HCT116 (cell line): ENCODE results near the gene MIPEP. TPM values are rescaled to one million over a fixed set of nuclear protein-coding genes. Genes with fewer than 3 reads are reported as not detected.

Experiments used
- ATAC-seq: fragments of 200-7000 bp; cut with Tn5 transposase; 2 replicates; pipeline ENCODE4 v1.9.1; 2020; ENCODE audit warnings: mild to moderate bottlenecking, moderate library complexity
- BruUV-seq: library from RNA; stranded (reverse); fragments of 400-500 nt; replicated peaks from 2 replicates; lab custom pipeline; 2021; lab: Mats Ljungman, UMichigan
- CTCF ChIA-PET: fragments of 300-600 bp; sonication (Branson Sonifier 250); formaldehyde crosslinking; loops from one replicate; lab custom pipeline; 2021; ENCODE audit warnings: antibody characterized with exemption; lab: Charles Lee
- POLR2A ChIA-PET: fragments of 300-600, 350-600 bp; sonication (Branson Sonifier 250); formaldehyde crosslinking; loops from one replicate; lab custom pipeline; 2021; ENCODE audit warnings: antibody characterized with exemption; lab: Charles Lee
- RAD21 ChIA-PET, 2 experiments: fragments of 300-600 bp; sonication (Branson Sonifier 250); formaldehyde crosslinking; loops; one replicate each; lab custom pipeline; 2023; ENCODE audit warnings: low total read pairs in 2 of 2; ENCODE audit not compliant: uncharacterized antibody in 2 of 2, unreplicated experiment in 2 of 2, low non-redundant PET in 1 of 2; lab: Charles Lee
- DNase-seq: peaks from one replicate; pipeline ENCODE4 v3.0.0-alpha.2; 2010; ENCODE audit warnings: low read depth, low spot score
- H2AFZ ChIP-seq: fragments of 200-600 bp; shearing (Covaris generic), sonication (generic); 2 replicates; pipeline ENCODE4 v1.6.1; 2017; ENCODE audit warnings: low read depth, mixed run types, mixed read lengths, antibody characterized with exemption, low read length; ENCODE audit not compliant: poor library complexity, severe bottlenecking
- H3K27ac ChIP-seq: 2 replicates; pipeline ENCODE4 v1.5.1; 2012; ENCODE audit warnings: low read depth, low read length
- H3K27me3 ChIP-seq: fragments of 200-600 bp; sonication (generic); 2 replicates; pipeline ENCODE4 v1.6.1; 2016; ENCODE audit warnings: mixed run types, low read length, mixed read lengths; ENCODE audit not compliant: insufficient read depth
- H3K36me3 ChIP-seq, 2 experiments: fragments of 200-500 bp in 1 of 2; fragments of 200-600 bp in 1 of 2; sonication (Bioruptor generic) in 1 of 2; sonication (generic) in 1 of 2; 2 replicates each; pipeline versions ENCODE4 v1.5.1 to v1.6.1; 2014 to 2016; ENCODE audit warnings: low read length in 2 of 2, inconsistent platforms in 1 of 2, mixed read lengths in 1 of 2, mixed run types in 1 of 2; ENCODE audit not compliant: insufficient read depth in 2 of 2, control insufficient read depth in 1 of 2
- H3K4me1 ChIP-seq, 2 experiments: fragments of 200-600 bp in 1 of 2; sonication (generic) in 1 of 2; 2 replicates each; pipeline versions ENCODE4 v1.5.1 to v1.6.1; 2012 to 2017; ENCODE audit warnings: low read length in 2 of 2, inconsistent platforms in 1 of 2, mild to moderate bottlenecking in 1 of 2, mixed read lengths in 1 of 2, mixed run types in 1 of 2, moderate library complexity in 1 of 2; ENCODE audit not compliant: insufficient read depth in 2 of 2, control insufficient read depth in 1 of 2
- H3K4me2 ChIP-seq: fragments of 200-600 bp; sonication (generic); 2 replicates; pipeline ENCODE4 v1.6.1; 2017; ENCODE audit warnings: mixed run types, low read length, mixed read lengths
- H3K4me3 ChIP-seq, 2 experiments: fragments of 200-600 bp in 1 of 2; sonication (generic) in 1 of 2; replicated peaks in 1 of 2; 2 replicates each; pipeline ENCODE4 v1.5.1; 2011 to 2016; ENCODE audit warnings: low read length in 2 of 2, control low read depth in 1 of 2, low read depth in 1 of 2, mild to moderate bottlenecking in 1 of 2, mixed read lengths in 1 of 2, mixed run types in 1 of 2
- H3K79me2 ChIP-seq: fragments of 200-600 bp; sonication (generic); 2 replicates; pipeline ENCODE4 v1.6.1; 2017; ENCODE audit warnings: mild to moderate bottlenecking, mixed run types, low read length, moderate library complexity, mixed read lengths; ENCODE audit not compliant: insufficient read depth
- H3K9ac ChIP-seq: fragments of 200-600 bp; sonication (generic); 2 replicates; pipeline ENCODE4 v1.6.1; 2016; ENCODE audit warnings: low read length, mixed read lengths
- H3K9me2 ChIP-seq: fragments of 200-600 bp; sonication (generic), shearing (Covaris generic); 2 replicates; pipeline ENCODE4 v1.6.1; 2017; ENCODE audit warnings: mixed run types, mild to moderate bottlenecking, moderate library complexity; ENCODE audit not compliant: insufficient read depth
- H3K9me3 ChIP-seq, 2 experiments: fragments of 200-500 bp in 1 of 2; fragments of 200-600 bp in 1 of 2; sonication (Bioruptor generic) in 1 of 2; sonication (generic) in 1 of 2; 2 replicates each; pipeline ENCODE4 v1.6.1; 2014 to 2017; ENCODE audit warnings: low read length in 2 of 2, mixed read lengths in 2 of 2, inconsistent platforms in 1 of 2, low read depth in 1 of 2, mild to moderate bottlenecking in 1 of 2, mixed run types in 1 of 2, moderate library complexity in 1 of 2; ENCODE audit not compliant: control insufficient read depth in 1 of 2, insufficient read depth in 1 of 2
- H4K20me1 ChIP-seq: fragments of 200-600 bp; sonication (generic), shearing (Covaris generic); 2 replicates; pipeline ENCODE4 v1.6.1; 2017; ENCODE audit warnings: mixed run types, mild to moderate bottlenecking, moderate library complexity; ENCODE audit not compliant: insufficient read depth
- CTCF ChIP-seq, 3 experiments: fragments of 200-600 bp in 1 of 3; sonication (generic) in 1 of 3; IDR thresholded peaks in 2 of 3; conservative IDR thresholded peaks in 1 of 3; 2 replicates each; pipeline ENCODE4 v1.5.1; 2012 to 2017; ENCODE audit warnings: low read depth in 2 of 3, low read length in 2 of 3, antibody characterized with exemption in 1 of 3, borderline replicate concordance in 1 of 3, control low read depth in 1 of 3, mild to moderate bottlenecking in 1 of 3, mixed read lengths in 1 of 3, mixed run types in 1 of 3, moderate library complexity in 1 of 3; ENCODE audit not compliant: insufficient read depth in 1 of 3
- REST ChIP-seq: IDR thresholded peaks from 2 replicates; pipeline ENCODE4 v1.6.1; 2012; ENCODE audit warnings: low read depth
- intact Hi-C: fragments of 100-400 bp; cut with micrococcal nuclease; formaldehyde crosslinking; loops from 2 replicates; pipeline ENCODE4 v1.10.0; 2022
- total RNA-seq: library from RNA; stranded (reverse); gene quantifications from one replicate; pipeline ENCODE4 v1.2.1, GENCODE V29; 2021; ENCODE audit not compliant: unreplicated experiment

Gene MIPEP
- total RNA-seq, 1 experiment from 2014 or later: 33.3 TPM

- DNase-seq: peak; percentile 7
- no peak overlapping the region for H3K9ac ChIP-seq
- peak in 2 of 3 experiments; percentile 72 to 77; a peak in 4 of 6 replicates for TF ChIP-seq CTCF (IDR thresholded peaks at IDR 0.05 in 2 of 3, conservative IDR thresholded peaks at IDR 0.05 in 1 of 3; ENCODE audit: borderline replicate concordance in 1 of 3, insufficient read depth in 1 of 3, low read depth in 2 of 3, low read length in 2 of 3)
- TF ChIP-seq REST: no peak
- TF ChIP-seq, all 23 proteins: peak for 1
- Histone ChIP-seq H3K79me2 (no peaks in the 10 kb centered on the region), H4K20me1 (no peaks in the 10 kb centered on the region), H3K4me2 (no peak overlapping the region), H3K4me3 (no peak overlapping the region), H3K4me1 (peaks cover 2 to 9% of the 10 kb centered on the region in 2 experiments; a peak in 2 of 4 replicates), H3K36me3 (no peaks in the 10 kb centered on the region), H3K27me3 (no peaks in the 10 kb centered on the region), H3K9me2 (no peaks in the 10 kb centered on the region), H2AFZ (no peak overlapping the region), H3K27ac (no peak overlapping the region), H3K9me3 (no peaks in the 10 kb centered on the region)
- ChIA-PET RAD21 (no interaction called here), CTCF (interaction anchor here (0.6 to 1.6 kb wide), 8 partner anchors 8 to 250 kb away, joined by 3 to 4 read pairs (median 4); no protein-coding TSS in a partner anchor), POLR2A (no interaction called here)
- no TSS peak for BruUV-seq
- intact Hi-C loops: no loop called here
- peak; percentile 91 for ATAC-seq
Measured at GRCh38 chr13:23741879-23742510, 147.2 kb downstream of the MIPEP start.
